Kidney (tissue), 14 donors: ENCODE measurements around the gene FGR. TPM values are rescaled to one million over a fixed set of nuclear protein-coding genes. Genes with fewer than 3 reads are reported as not detected.

Source experiments
- DNase-seq, 5 donors: peaks; one replicate each; pipeline ENCODE4 v3.0.0-alpha.2; 2013 to 2020
- FAIRE-seq: peaks from 2 replicates; lab custom pipeline; 2012; peaks lifted over from hg19 to GRCh38; lab: Jason Lieb, UNC
- H3K27ac ChIP-seq, 2 donors: one replicate each; pipeline ENCODE4 v1.7.0; 2013; ENCODE audit warnings: low read depth in 2 of 2, low read length in 2 of 2, inconsistent platforms in 1 of 2
- H3K27me3 ChIP-seq: one replicate; pipeline ENCODE4 v1.7.1; 2013; ENCODE audit warnings: low read length, inconsistent platforms; ENCODE audit not compliant: control insufficient read depth, insufficient read depth
- H3K36me3 ChIP-seq, 3 donors: one replicate each; pipeline versions ENCODE4 v1.7.0 to v1.7.1; 2013; ENCODE audit warnings: low read length in 3 of 3, control low read depth in 1 of 3, inconsistent platforms in 1 of 3; ENCODE audit not compliant: insufficient read depth in 3 of 3, control insufficient read depth in 2 of 3
- H3K4me1 ChIP-seq, 3 donors: one replicate each; pipeline versions ENCODE4 v1.7.0 to v1.7.1; 2013; ENCODE audit warnings: low read length in 3 of 3, inconsistent platforms in 1 of 3, low read depth in 1 of 3; ENCODE audit not compliant: control insufficient read depth in 2 of 3, insufficient read depth in 2 of 3
- H3K4me3 ChIP-seq, 3 donors: one replicate each; pipeline versions ENCODE4 v1.7.0 to v1.8.1; 2013; ENCODE audit warnings: low read length in 3 of 3, control low read depth in 1 of 3, inconsistent platforms in 1 of 3
- H3K9ac ChIP-seq, 3 donors: one replicate each; pipeline versions ENCODE4 v1.7.0 to v1.7.1; 2013; ENCODE audit warnings: low read length in 3 of 3, control low read depth in 1 of 3, inconsistent platforms in 1 of 3
- H3K9me3 ChIP-seq, 3 donors: one replicate each; pipeline versions ENCODE4 v1.7.0 to v1.7.1; 2013; ENCODE audit warnings: low read length in 3 of 3, control low read depth in 1 of 3, inconsistent platforms in 1 of 3; ENCODE audit not compliant: control insufficient read depth in 2 of 3, insufficient read depth in 1 of 3
- intact Hi-C: fragments of 100-400 bp; cut with DNase I; formaldehyde crosslinking; loops from one replicate; pipeline ENCODE4 v1.11.1; 2022
- polyA plus RNA-seq: library from polyadenylated mRNA; stranded (reverse); fragments of 350-450 nt; fragmentation: Illumina TruSeq; extraction: RNeasy Lipid Tissue Mini Kit (QIAGEN cat#74804); gene quantifications from one replicate; pipeline ENCODE4 v1.2.3, GENCODE V29; 2014; ENCODE audit warnings: low read depth, low replicate concordance; ENCODE audit not compliant: insufficient read depth
- total RNA-seq: library from RNA; stranded (reverse); fragmentation: NEBNext Ultra II Directional; extraction: Animal tissue kit (Norgen Biotek cat#: 25700); gene quantifications from one replicate; pipeline ENCODE4 v1.2.1, GENCODE V29; 2021
- TF ChIP-seq, protein P1 (sequence below): IDR thresholded peaks from 3 replicates; pipeline ENCODE4 v1.5.1; 2012; ENCODE audit warnings: mild to moderate bottlenecking, moderate library complexity, borderline replicate concordance; ENCODE audit not compliant: insufficient read depth; ENCODE audit errors: extremely low read depth
- donor health status: control.
- donor health status: control.
- donor health status: control.
- donor health status: control.
- donor health status: control.
- donor health status: DM: yes; HTN: yes; CAD: no.
- donor health status: Normal renal cell carcinoma (clear cell type).

Gene FGR
- total and polyA plus RNA-seq, 2 donors from 2014 or later: 2.5 to 23.3 TPM

DNA sequence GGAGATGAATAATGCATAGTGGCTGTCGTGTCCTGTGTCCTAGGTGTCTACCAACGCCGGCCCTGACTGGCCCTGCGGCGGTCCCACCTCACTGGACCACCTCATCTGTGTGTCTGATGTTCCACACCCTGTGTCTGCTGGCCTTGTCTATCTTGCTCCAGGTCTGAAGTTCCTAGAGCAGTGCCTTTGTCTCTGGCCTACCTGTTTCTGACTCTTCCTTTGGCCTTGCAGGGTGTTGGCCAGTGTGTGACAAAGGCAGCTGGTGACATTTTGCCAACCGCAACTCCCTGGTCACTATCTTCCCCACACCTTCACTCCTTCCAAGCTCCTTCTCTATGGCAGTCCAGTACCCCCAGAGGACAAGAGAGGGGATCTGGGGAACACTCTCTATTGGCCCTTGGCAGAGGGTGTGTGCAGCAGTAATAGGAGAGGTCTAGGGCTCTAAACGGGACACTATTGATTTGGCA lies 29.7 kb downstream of the FGR start:
- H3K4me1 ChIP-seq: peaks cover 3 to 11% (median 6%) of the 10 kb centered on the region in 3 donors
- no peak for DNase-seq
- no peak for FAIRE-seq

DNA sequence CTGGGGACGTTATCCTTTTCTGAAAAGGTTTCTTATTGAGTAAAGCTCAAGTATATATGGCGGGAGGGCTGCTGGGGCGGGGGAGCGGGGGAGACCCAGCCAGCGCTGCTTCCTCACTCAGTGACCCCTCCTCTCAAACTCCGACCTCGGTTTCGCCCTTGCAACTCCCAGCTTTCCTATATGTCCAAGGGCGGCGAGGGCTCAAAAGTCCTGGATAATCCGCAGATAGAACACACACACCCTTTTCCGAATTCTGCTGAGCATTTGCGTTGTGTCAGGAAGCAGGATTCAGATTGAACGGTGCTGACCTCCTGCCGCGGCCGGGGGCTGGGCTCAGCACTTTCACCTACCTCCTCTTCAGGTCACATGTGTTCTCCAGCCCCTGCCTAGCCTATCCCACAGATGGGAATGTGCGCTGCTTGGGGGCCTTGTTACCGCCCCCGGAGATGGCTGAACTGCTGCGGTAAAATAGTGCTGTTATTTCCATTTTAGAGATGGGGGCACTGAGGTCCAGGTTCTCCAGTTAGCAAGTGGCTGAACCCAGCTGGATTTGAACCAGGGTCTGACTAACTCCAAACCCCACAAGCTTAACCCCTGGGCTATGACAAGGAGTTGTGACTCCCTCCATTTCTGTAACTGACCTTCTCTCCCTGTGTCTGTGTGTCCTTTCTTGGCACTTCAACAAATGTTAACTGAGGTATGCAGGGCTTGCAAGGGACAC lies 30.2 kb downstream of the FGR start:
- TF ChIP-seq, protein P1, sequence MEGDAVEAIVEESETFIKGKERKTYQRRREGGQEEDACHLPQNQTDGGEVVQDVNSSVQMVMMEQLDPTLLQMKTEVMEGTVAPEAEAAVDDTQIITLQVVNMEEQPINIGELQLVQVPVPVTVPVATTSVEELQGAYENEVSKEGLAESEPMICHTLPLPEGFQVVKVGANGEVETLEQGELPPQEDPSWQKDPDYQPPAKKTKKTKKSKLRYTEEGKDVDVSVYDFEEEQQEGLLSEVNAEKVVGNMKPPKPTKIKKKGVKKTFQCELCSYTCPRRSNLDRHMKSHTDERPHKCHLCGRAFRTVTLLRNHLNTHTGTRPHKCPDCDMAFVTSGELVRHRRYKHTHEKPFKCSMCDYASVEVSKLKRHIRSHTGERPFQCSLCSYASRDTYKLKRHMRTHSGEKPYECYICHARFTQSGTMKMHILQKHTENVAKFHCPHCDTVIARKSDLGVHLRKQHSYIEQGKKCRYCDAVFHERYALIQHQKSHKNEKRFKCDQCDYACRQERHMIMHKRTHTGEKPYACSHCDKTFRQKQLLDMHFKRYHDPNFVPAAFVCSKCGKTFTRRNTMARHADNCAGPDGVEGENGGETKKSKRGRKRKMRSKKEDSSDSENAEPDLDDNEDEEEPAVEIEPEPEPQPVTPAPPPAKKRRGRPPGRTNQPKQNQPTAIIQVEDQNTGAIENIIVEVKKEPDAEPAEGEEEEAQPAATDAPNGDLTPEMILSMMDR: no peak
- Histone ChIP-seq H3K9ac (no peak overlapping the region), H3K27me3 (no peaks in the 10 kb centered on the region), H3K27ac (no peak overlapping the region), H3K4me3 (peak overlapping the region in 2 of 3 donors; percentile 57 to 62), H3K4me1 (peaks cover 6 to 11% (median 8%) of the 10 kb centered on the region in 3 donors), H3K36me3 (no peaks in the 10 kb centered on the region), H3K9me3 (no peaks in the 10 kb centered on the region)
- intact Hi-C loops: loop anchor here (10.0 kb wide), 1 partner anchor 300 kb away; no protein-coding TSS in a partner anchor
- FAIRE-seq (no peak), DNase-seq (peak in 1 of 5 donors; percentile 70)

More for the DNA sequence above, 29.7 kb downstream of the FGR start:
- intact Hi-C loops: loop anchor here (10.0 kb wide), 1 partner anchor 301 kb away; no protein-coding TSS in a partner anchor
- no peak overlapping the region for H3K9ac ChIP-seq
- no peak overlapping the region for H3K27ac ChIP-seq
- TF ChIP-seq, protein P1: no peak
- no peak overlapping the region for H3K4me3 ChIP-seq
- H3K9me3 ChIP-seq: no peaks in the 10 kb centered on the region
- H3K27me3 ChIP-seq: no peaks in the 10 kb centered on the region
- no peaks in the 10 kb centered on the region for H3K36me3 ChIP-seq

DNA sequence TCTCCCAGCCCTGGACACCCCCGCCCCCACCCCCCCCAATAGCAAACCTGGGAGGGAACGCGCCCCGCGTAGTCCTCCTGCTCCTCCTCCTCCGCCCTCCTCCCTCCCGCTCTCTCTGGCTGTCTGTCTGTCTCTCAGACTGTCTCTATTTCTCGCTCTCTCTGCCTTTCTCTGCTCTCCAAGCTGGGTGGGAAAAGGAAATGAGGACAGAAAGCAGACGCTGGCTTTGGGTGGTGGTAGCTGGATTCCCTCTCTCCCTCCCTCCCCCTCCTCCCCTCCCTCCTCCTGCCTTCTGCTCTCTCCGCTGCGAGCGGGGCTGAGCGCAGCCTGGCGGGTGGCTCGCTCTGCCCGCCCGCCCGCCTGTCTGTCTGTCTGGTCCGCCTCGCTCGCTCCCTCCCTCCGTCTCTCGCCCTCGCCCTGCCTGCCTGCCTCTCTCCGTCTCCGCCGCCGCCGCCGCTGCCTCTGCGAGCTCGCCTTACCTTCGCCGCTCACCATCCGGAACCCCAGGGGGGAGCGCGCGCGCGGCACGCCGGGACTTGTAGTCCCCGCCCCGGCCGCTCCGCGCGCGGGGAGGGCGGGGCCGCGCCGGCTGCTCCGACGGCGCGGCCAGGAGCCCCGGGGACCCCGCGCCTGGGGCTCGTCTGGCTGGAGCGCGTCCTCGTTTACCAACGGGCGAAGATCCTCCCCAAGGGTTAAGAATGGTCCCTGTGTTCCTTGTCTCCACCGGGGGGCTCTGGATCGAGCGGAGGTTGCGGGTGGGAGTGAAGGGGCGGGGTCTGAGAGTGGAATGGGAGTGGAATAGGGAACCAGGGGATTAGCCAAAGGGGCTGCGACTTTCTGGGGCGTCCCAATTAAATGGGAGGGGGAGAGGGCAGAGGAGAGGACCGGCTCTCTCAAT lies 31.1 kb downstream of the FGR start, which contains the start of gene AHDC1:
Gene AHDC1, minus strand, starts transcription at position 464 of the 898 bp plus-strand sequence. CDS start 52,029 bp downstream, outside the sequence.
- peak within 1 kb of the TSS; percentile 80 to 95 (median 91) for H3K4me3 ChIP-seq
- H3K27me3 ChIP-seq: no peaks in the 10 kb centered on the region
- TF ChIP-seq, protein P1: no peak
- intact Hi-C loops: loop anchor here (10.0 kb wide), 1 partner anchor 299 kb away; no protein-coding TSS in a partner anchor
- peak within 1 kb of the TSS; percentile 46 to 77 (median 72) for H3K9ac ChIP-seq
- no peaks in the 10 kb centered on the region for H3K36me3 ChIP-seq
- peak within 1 kb of the TSS; percentile 95 for H3K27ac ChIP-seq
- FAIRE-seq (no peak), DNase-seq (peak; percentile 92 to 97 (median 96))
- no peaks in the 10 kb centered on the region for H3K9me3 ChIP-seq
- peaks cover 6 to 18% (median 15%) of the 10 kb centered on the region in 3 donors for H3K4me1 ChIP-seq
